GM19328 (cell line): ENCODE data around the gene CDKL2.

ENCODE experiments used
- ATAC-seq: cut with Tn5 transposase; IDR thresholded peaks from one replicate; pipeline ENCODE4 v1.9.1; 2021; ENCODE audit warnings: mild to moderate bottlenecking, moderate library complexity; ENCODE audit not compliant: unreplicated experiment

The CDKL2 gene

GRCh38 chr4:75643651-75644050 is 13.3 kb upstream of the CDKL2 start:
- no peak for ATAC-seq

GRCh38 chr4:75639124-75639695 is 8.9 kb upstream of the CDKL2 start:
- ATAC-seq: no peak

GRCh38 chr4:75637827-75638226 is 7.5 kb upstream of the CDKL2 start:
- no peak for ATAC-seq

GRCh38 chr4:75637176-75637575 is 6.8 kb upstream of the CDKL2 start:
- ATAC-seq: no peak

- no peak for ATAC-seq
Measured at GRCh38 chr4:75634951-75635350, 4.6 kb upstream of the CDKL2 start.

- no peak for ATAC-seq
Measured at GRCh38 chr4:75634281-75634680, 4.0 kb upstream of the CDKL2 start.

- no peak for ATAC-seq
Measured at GRCh38 chr4:75633846-75634245, 3.5 kb upstream of the CDKL2 start.

- no peak for ATAC-seq
Measured at GRCh38 chr4:75630937-75631329, 605 bp upstream of the CDKL2 start.

GRCh38 chr4:75629239-75629638 is 1.1 kb downstream of the CDKL2 start:
- ATAC-seq: no peak

GRCh38 chr4:75623026-75623425 is 7.3 kb downstream of the CDKL2 start:
- no peak for ATAC-seq

GRCh38 chr4:75621715-75622114 is 8.6 kb downstream of the CDKL2 start:
- ATAC-seq: no peak

GRCh38 chr4:75612306-75612705 is 18.0 kb downstream of the CDKL2 start:
- ATAC-seq: no peak

GRCh38 chr4:75605928-75606327 is 24.4 kb downstream of the CDKL2 start:
- no peak for ATAC-seq

- ATAC-seq: no peak
Measured at GRCh38 chr4:75599647-75600046, 30.7 kb downstream of the CDKL2 start.

GRCh38 chr4:75598390-75598789 is 31.9 kb downstream of the CDKL2 start:
- ATAC-seq: no peak

GRCh38 chr4:75596061-75596460 is 34.3 kb downstream of the CDKL2 start:
- no peak for ATAC-seq

GRCh38 chr4:75593393-75593792 is 36.9 kb downstream of the CDKL2 start:
- ATAC-seq: no peak

- ATAC-seq: no peak
Measured at GRCh38 chr4:75584067-75584466, 46.3 kb downstream of the CDKL2 start.

GRCh38 chr4:75567725-75568124 is 62.6 kb downstream of the CDKL2 start:
- no peak for ATAC-seq

GRCh38 chr4:75566911-75567310 is 63.4 kb downstream of the CDKL2 start:
- ATAC-seq: no peak

GRCh38 chr4:75565481-75565880 is 64.8 kb downstream of the CDKL2 start:
- no peak for ATAC-seq

- no peak for ATAC-seq
Measured at GRCh38 chr4:75564023-75564422, 66.3 kb downstream of the CDKL2 start.

GRCh38 chr4:75561789-75562188 is 68.5 kb downstream of the CDKL2 start:
- ATAC-seq: no peak

GRCh38 chr4:75557696-75558095 is 72.6 kb downstream of the CDKL2 start:
- no peak for ATAC-seq
